CD4-positive, alpha-beta T cell treated with Interleukin-10 for 1 hour (primary cell): ENCODE measurements around the gene RAI1.

Experiments
- DNase-seq: peaks from one replicate; pipeline ENCODE4 v3.0.0-alpha.2; 2020

RAI1 gene

GRCh38 chr17:17770632-17771044 lies 89.4 kb downstream of the RAI1 start:
- DNase-seq: no peak

- DNase-seq: no peak
These were observed 90.4 kb downstream of the RAI1 start for GRCh38 chr17:17771498-17772201.

- no peak for DNase-seq
These were observed 91.0 kb downstream of the RAI1 start for GRCh38 chr17:17772231-17772630.

- no peak for DNase-seq
These were observed 93.0 kb downstream of the RAI1 start for GRCh38 chr17:17774009-17774881.

GRCh38 chr17:17776889-17777288 lies 95.6 kb downstream of the RAI1 start:
- DNase-seq: no peak

- DNase-seq: no peak
These were observed 97.2 kb downstream of the RAI1 start for GRCh38 chr17:17778308-17779014.

- DNase-seq: no peak
These were observed 97.9 kb downstream of the RAI1 start for GRCh38 chr17:17779015-17779611.

- no peak for DNase-seq
These were observed 99.8 kb downstream of the RAI1 start for GRCh38 chr17:17780922-17781590.

- peak; percentile 52 for DNase-seq
These were observed 100.6 kb downstream of the RAI1 start for GRCh38 chr17:17781591-17782496.

- no peak for DNase-seq
These were observed 101.4 kb downstream of the RAI1 start for GRCh38 chr17:17782523-17783115.

GRCh38 chr17:17783116-17783824 lies 102.0 kb downstream of the RAI1 start:
- peak; percentile 71 for DNase-seq

- DNase-seq: peak; percentile 24
These were observed 102.8 kb downstream of the RAI1 start for GRCh38 chr17:17783825-17784656.

- DNase-seq: no peak
These were observed 103.5 kb downstream of the RAI1 start for GRCh38 chr17:17784657-17785267.

- no peak for DNase-seq
These were observed 104.1 kb downstream of the RAI1 start for GRCh38 chr17:17785407-17785806.

GRCh38 chr17:17786998-17787397 lies 105.7 kb downstream of the RAI1 start:
- DNase-seq: no peak

- DNase-seq: no peak
These were observed 106.3 kb downstream of the RAI1 start for GRCh38 chr17:17787568-17787967.

- no peak for DNase-seq
These were observed 107.7 kb downstream of the RAI1 start for GRCh38 chr17:17788967-17789366.

- no peak for DNase-seq
These were observed 108.2 kb downstream of the RAI1 start for GRCh38 chr17:17789410-17789809.
